Neural progenitor cell (in vitro differentiated cells): Measurements from ENCODE around the gene B3GNT9.

Experiments
- EZH2 ChIP-seq: fragments of 200-600 bp; sonication (generic); IDR thresholded peaks from 2 replicates; pipeline ENCODE4 v1.6.1; 2017; ENCODE audit warnings: antibody characterized with exemption, mild to moderate bottlenecking, moderate library complexity
- EZH2phosphoT487 ChIP-seq: fragments of 200-600 bp; sonication (generic); IDR thresholded peaks from 2 replicates; pipeline ENCODE4 v1.6.1; 2017; ENCODE audit warnings: antibody characterized with exemption
- TF ChIP-seq, protein P1 (sequence below): fragments of 200-600 bp; sonication (generic); IDR thresholded peaks from 2 replicates; pipeline ENCODE4 v1.5.1; 2017; ENCODE audit warnings: antibody characterized with exemption, mild to moderate bottlenecking

DNA sequence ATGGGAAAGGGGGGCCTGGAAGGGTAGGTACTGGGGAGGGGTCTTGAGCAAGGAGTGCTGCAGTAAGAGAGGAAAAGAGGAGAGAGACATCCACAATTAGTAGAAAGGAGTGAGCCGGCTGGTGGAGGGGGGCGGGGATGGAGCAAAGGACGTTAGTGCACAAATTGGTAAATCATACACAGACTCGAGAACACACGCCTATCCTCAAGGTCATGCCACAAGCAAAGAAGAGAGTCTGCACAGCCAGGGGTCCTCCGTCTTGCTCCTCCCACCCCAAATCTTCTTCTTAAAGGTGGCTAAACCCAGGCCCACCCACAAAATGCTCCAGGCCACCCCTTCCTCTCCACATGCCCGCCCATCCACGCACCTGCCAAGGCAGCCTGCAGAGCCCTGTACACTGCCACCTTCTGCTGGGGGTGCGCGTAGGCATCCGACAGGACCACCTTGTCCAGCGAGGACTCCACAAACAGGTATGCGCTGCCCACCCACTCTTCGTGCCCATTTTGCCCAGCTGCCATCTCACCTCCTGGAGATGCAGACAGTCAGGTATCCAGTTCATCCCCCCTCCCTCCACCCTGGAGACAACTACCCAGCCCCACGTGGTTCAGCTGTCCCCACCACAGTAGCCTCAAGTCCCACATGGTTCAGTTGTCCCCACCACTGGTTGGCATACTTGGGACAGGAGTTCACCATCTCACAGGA lies 5.5 kb upstream of the B3GNT9 start:
- TF ChIP-seq, protein P1, sequence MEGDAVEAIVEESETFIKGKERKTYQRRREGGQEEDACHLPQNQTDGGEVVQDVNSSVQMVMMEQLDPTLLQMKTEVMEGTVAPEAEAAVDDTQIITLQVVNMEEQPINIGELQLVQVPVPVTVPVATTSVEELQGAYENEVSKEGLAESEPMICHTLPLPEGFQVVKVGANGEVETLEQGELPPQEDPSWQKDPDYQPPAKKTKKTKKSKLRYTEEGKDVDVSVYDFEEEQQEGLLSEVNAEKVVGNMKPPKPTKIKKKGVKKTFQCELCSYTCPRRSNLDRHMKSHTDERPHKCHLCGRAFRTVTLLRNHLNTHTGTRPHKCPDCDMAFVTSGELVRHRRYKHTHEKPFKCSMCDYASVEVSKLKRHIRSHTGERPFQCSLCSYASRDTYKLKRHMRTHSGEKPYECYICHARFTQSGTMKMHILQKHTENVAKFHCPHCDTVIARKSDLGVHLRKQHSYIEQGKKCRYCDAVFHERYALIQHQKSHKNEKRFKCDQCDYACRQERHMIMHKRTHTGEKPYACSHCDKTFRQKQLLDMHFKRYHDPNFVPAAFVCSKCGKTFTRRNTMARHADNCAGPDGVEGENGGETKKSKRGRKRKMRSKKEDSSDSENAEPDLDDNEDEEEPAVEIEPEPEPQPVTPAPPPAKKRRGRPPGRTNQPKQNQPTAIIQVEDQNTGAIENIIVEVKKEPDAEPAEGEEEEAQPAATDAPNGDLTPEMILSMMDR, result no peak
- TF ChIP-seq EZH2phosphoT487, result no peak
- no peak for TF ChIP-seq EZH2
